CD4-positive, alpha-beta T cell (primary cell): ENCODE results near the gene GABRR3. TPM values are rescaled to one million over a fixed set of nuclear protein-coding genes. Genes with fewer than 3 reads are reported as not detected.

Experiments
- ATAC-seq: fragments of 200-7000 bp; cut with Tn5 transposase; one replicate; pipeline ENCODE4 v1.10.0; 2022; ENCODE audit warnings: mild to moderate bottlenecking; ENCODE audit not compliant: poor library complexity
- CTCF ChIA-PET: fragments of 350-600 bp; sonication (Branson Sonifier 250); formaldehyde crosslinking; loops from one replicate; lab custom pipeline; 2021; ENCODE audit warnings: antibody characterized with exemption, inconsistent platforms; lab: Charles Lee
- POLR2A ChIA-PET: fragments of 350-600 bp; sonication (Branson Sonifier 250); formaldehyde crosslinking; loops from one replicate; lab custom pipeline; 2021; ENCODE audit warnings: antibody characterized with exemption, inconsistent platforms; lab: Charles Lee
- DNase-seq, 14 experiments: peaks; one replicate each; pipeline ENCODE4 v3.0.0-alpha.2; 2013 to 2020; ENCODE audit warnings: mixed read lengths in 2 of 14
- H3K27ac ChIP-seq, 2 donors: one replicate each; pipeline versions ENCODE4 v1.5.1 to v1.7.0; 2013; ENCODE audit warnings: low read length in 2 of 2, low read depth in 1 of 2, mild to moderate bottlenecking in 1 of 2
- H3K27me3 ChIP-seq, 2 experiments: 1 replicate in 1 of 2; 2 replicates in 1 of 2; pipeline versions ENCODE4 v1.6.1 to v1.7.0; 2013; ENCODE audit warnings: low read length in 2 of 2, control low read depth in 1 of 2, mild to moderate bottlenecking in 1 of 2, moderate library complexity in 1 of 2; ENCODE audit not compliant: insufficient read depth in 2 of 2, control insufficient read depth in 1 of 2
- H3K36me3 ChIP-seq: one replicate; pipeline ENCODE4 v1.6.1; 2013; ENCODE audit warnings: low read length, control low read depth; ENCODE audit not compliant: insufficient read depth
- H3K4me1 ChIP-seq: one replicate; pipeline ENCODE4 v1.6.1; 2013; ENCODE audit warnings: low read length, control low read depth; ENCODE audit not compliant: insufficient read depth
- H3K4me3 ChIP-seq: one replicate; pipeline ENCODE4 v1.5.1; 2013; ENCODE audit warnings: mild to moderate bottlenecking, low read length, moderate library complexity
- H3K9me3 ChIP-seq, 2 experiments: 1 replicate in 1 of 2; 2 replicates in 1 of 2; pipeline versions ENCODE4 v1.6.1 to v1.7.0; 2013; ENCODE audit warnings: low read length in 2 of 2, mild to moderate bottlenecking in 2 of 2, control low read depth in 1 of 2, moderate library complexity in 1 of 2; ENCODE audit not compliant: control insufficient read depth in 1 of 2, insufficient read depth in 1 of 2
- H3K27ac Mint-ChIP-seq: one replicate; pipeline ENCODE4 v1.8.0; 2020; ENCODE audit warnings: mixed read lengths
- H3K27me3 Mint-ChIP-seq: one replicate; pipeline ENCODE4 v1.8.0; 2021; ENCODE audit warnings: mixed read lengths
- H3K36me3 Mint-ChIP-seq: one replicate; pipeline ENCODE4 v1.8.0; 2021; ENCODE audit warnings: low read depth, mixed read lengths
- H3K4me1 Mint-ChIP-seq: one replicate; pipeline ENCODE4 v1.8.0; 2021; ENCODE audit warnings: low read depth, mixed read lengths
- H3K4me3 Mint-ChIP-seq: one replicate; pipeline ENCODE4 v1.8.0; 2020; ENCODE audit warnings: mild to moderate bottlenecking, mixed read lengths
- H3K9me3 Mint-ChIP-seq: one replicate; pipeline ENCODE4 v1.8.0; 2020; ENCODE audit warnings: mixed read lengths
- CTCF ChIP-seq: fragments of 200-600 bp; IDR thresholded peaks from one replicate; pipeline ENCODE4 v1.8.0; 2022; ENCODE audit warnings: antibody characterized with exemption, mild to moderate bottlenecking
- intact Hi-C, 2 experiments: fragments of 100-400 bp; cut with DNase I in 1 of 2; cut with micrococcal nuclease in 1 of 2; formaldehyde crosslinking; loops; one replicate each; pipeline versions ENCODE4 v1.15.1 to v1.9.0; 2023 to 2025; cut with DNase I, micrococcal nuclease
- total RNA-seq, 174 experiments: library from RNA in 2 of 174; stranded (reverse) in 2 of 174; gene quantifications; one replicate each; pipeline ENCODE4 v1.2.3 and lab custom pipeline; 2021 to 2026

The GABRR3 gene
- total RNA-seq, 2 experiments from 2014 or later, result not detected

DNA sequence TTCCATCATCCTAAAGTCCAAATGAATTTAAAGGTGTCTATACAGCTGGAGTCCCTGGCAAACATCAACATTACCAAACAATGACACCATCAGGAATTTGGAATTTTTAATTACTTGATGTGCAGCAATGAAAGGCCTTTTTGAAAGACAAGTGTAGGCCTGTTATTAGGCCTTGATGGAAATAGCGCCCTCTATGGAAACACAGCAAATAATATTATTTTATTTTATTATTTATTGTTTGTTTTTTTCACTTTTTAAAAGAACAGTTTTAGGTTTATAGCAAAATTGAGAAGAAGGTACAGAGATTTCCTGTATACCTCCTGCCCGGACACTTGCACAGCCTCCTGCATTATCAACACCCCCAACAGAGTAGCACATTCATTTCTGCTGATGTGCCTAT, 33.7 kb upstream of the GABRR3 start:
- ATAC-seq, result no peak
- no peak for DNase-seq
- H3K36me3 Mint-ChIP-seq, result no peaks in the 10 kb centered on the region
- POLR2A ChIA-PET, result no interaction called here
- no peak overlapping the region for H3K4me3 Mint-ChIP-seq
- H3K27me3 ChIP-seq, result peaks cover 0 to 4% of the 10 kb centered on the region in 2 experiments
- H3K27me3 Mint-ChIP-seq, result peaks cover 25% of the 10 kb centered on the region
- no peak for TF ChIP-seq CTCF
- no peaks in the 10 kb centered on the region for H3K36me3 ChIP-seq
- intact Hi-C loops, result no loop called here
- H3K9me3 Mint-ChIP-seq, result no peaks in the 10 kb centered on the region
- H3K4me1 ChIP-seq, result no peaks in the 10 kb centered on the region
- no peak overlapping the region for H3K27ac Mint-ChIP-seq
- H3K4me3 ChIP-seq, result no peak overlapping the region
- H3K27ac ChIP-seq, result no peak overlapping the region
- CTCF ChIA-PET, result no interaction called here
- H3K4me1 Mint-ChIP-seq, result no peaks in the 10 kb centered on the region
- H3K9me3 ChIP-seq, result no peaks in the 10 kb centered on the region

- H3K4me3 ChIP-seq, result no peak overlapping the region
- DNase-seq, result no peak
- POLR2A ChIA-PET, result no interaction called here
- no peaks in the 10 kb centered on the region for H3K9me3 ChIP-seq
- Mint-ChIP-seq H3K27me3 (peaks cover 12% of the 10 kb centered on the region), H3K4me1 (no peaks in the 10 kb centered on the region), H3K27ac (no peak overlapping the region), H3K4me3 (no peak overlapping the region), H3K36me3 (no peaks in the 10 kb centered on the region), H3K9me3 (no peaks in the 10 kb centered on the region)
- intact Hi-C loops, result no loop called here
- H3K27ac ChIP-seq, result no peak overlapping the region
- no peak for ATAC-seq
- CTCF ChIA-PET, result no interaction called here
- no peaks in the 10 kb centered on the region for H3K4me1 ChIP-seq
- TF ChIP-seq CTCF, result no peak
- H3K27me3 ChIP-seq, result peaks cover 0 to 3% of the 10 kb centered on the region in 2 experiments
- no peaks in the 10 kb centered on the region for H3K36me3 ChIP-seq
Measured at GRCh38 chr3:98058244-98058960, 23.3 kb upstream of the GABRR3 start.

- ATAC-seq (no peak), DNase-seq (no peak)
- CTCF ChIA-PET, result no interaction called here
- Histone ChIP-seq H3K27ac (no peak overlapping the region), H3K4me3 (no peak overlapping the region), H3K27me3 (peaks cover 0 to 3% of the 10 kb centered on the region in 2 experiments), H3K9me3 (no peaks in the 10 kb centered on the region), H3K36me3 (no peaks in the 10 kb centered on the region), H3K4me1 (no peaks in the 10 kb centered on the region)
- Mint-ChIP-seq H3K4me3 (no peak overlapping the region), H3K27ac (no peak overlapping the region), H3K36me3 (no peaks in the 10 kb centered on the region), H3K4me1 (no peaks in the 10 kb centered on the region), H3K9me3 (no peaks in the 10 kb centered on the region), H3K27me3 (peaks cover 10% of the 10 kb centered on the region)
- POLR2A ChIA-PET, result no interaction called here
- intact Hi-C loops, result no loop called here
- no peak for TF ChIP-seq CTCF
Measured at GRCh38 chr3:98057631-98058030, 22.5 kb upstream of the GABRR3 start.
